ENCODE results near the gene PPIL4. TPM values are rescaled to one million over a fixed set of nuclear protein-coding genes. Genes with fewer than 3 reads are reported as not detected.
A peak's percentile ranks its signal among the peaks of the same experiment; 100 is the strongest.
"Not testable (repeated sequence)": the region's sequence is repeated elsewhere in the genome, so short reads cannot be mapped to it uniquely, and the experiment has no call there.

PPIL4 gene
- total and polyA plus RNA-seq, 4 experiments from 2014 or later: 10.0 to 35.7 (median 23.8) TPM

DNA sequence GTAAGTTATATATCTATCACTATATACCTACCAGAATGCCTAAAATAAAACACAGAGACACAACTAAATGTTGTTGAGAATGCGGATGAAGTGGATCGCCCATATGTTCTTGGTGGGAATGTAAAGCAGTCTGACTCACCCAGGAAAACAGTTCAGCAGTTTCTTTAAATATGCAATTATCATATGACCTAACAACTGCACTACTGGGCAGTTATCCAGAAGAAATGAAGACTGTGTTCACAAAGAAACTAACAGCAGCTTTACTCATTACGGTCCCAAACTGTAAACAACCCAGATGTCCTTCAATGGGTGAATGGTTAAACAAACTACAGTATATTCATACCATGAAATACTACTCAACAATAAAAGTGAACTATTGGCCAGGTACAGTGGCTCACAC lies 46.8 kb downstream of the PPIL4 start:
- Histone ChIP-seq H3K36me3 (ENCODE audit: insufficient read depth, low read length) (no peaks in the 10 kb centered on the region), H3K4me1 (ENCODE audit: insufficient read depth, low read length) (peaks cover 52% of the 10 kb centered on the region), H3K27ac (ENCODE audit: low read depth, low read length) (no peak overlapping the region), H3K27me3 (ENCODE audit: insufficient read depth, low read length) (no peaks in the 10 kb centered on the region), H3K4me3 (ENCODE audit: low read length in 2 of 2) (no peak overlapping the region), H3K9me3 (ENCODE audit: control insufficient read depth in 1 of 2, low read length in 2 of 2) (no peaks in the 10 kb centered on the region)
- Mint-ChIP-seq H3K27ac (peak overlapping the region in 6 of 7 donors; percentile 51 to 96 (median 84)), H3K36me3 (peaks cover 8 to 24% of the 10 kb centered on the region in 2 donors), H3K9me3 (no peaks in the 10 kb centered on the region), H3K4me1 (peaks cover 29 to 61% (median 40%) of the 10 kb centered on the region in 4 donors), H3K27me3 (no peaks in the 10 kb centered on the region), H3K4me3 (no peak overlapping the region)
- ChIA-PET CTCF (ENCODE audit: partially characterized antibody) (interaction anchor here (0.7 to 2.7 kb wide), 5 partner anchors 9 to 471 kb away, joined by 3 to 11 read pairs (median 4); partner anchors contain the start of gene ZC3H12D), POLR2A (ENCODE audit: partially characterized antibody) (interaction anchor here (0.6 to 1.4 kb wide), 6 partner anchors 9 to 162 kb away, joined by 3 to 10 read pairs (median 4); no protein-coding TSS in a partner anchor)
- intact Hi-C loops (cut with micrococcal nuclease): loop anchor here (5.0 kb wide), 2 partner anchors 48 to 182 kb away; partner anchors contain the start of genes PPIL4 and TAB2
- no peak for DNase-seq

DNA sequence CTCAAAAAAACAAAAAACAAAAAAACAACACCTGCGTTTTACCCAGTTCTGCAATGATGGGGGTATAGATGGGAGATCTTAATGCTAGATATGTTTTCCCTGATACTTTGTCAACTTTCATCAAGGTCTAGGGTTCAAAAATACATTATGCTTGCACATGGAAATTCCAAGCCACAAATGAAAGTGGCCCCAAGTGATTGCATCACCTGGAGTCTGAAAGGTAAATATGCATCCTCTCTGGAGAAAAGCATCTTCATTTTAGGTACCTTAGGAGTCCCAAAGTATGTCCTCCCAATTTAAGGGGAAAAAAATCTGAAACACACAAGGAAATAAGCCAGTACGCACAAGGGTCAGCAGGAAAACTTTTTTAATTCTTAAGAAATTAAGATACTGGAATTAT lies 48.5 kb downstream of the PPIL4 start:
- Histone ChIP-seq H3K36me3 (ENCODE audit: insufficient read depth, low read length) (no peaks in the 10 kb centered on the region), H3K27ac (ENCODE audit: low read depth, low read length) (no peak overlapping the region), H3K4me3 (ENCODE audit: low read length in 2 of 2) (no peak overlapping the region), H3K4me1 (ENCODE audit: insufficient read depth, low read length) (peaks cover 65% of the 10 kb centered on the region), H3K9me3 (ENCODE audit: control insufficient read depth in 1 of 2, low read length in 2 of 2) (no peaks in the 10 kb centered on the region), H3K27me3 (ENCODE audit: insufficient read depth, low read length) (no peaks in the 10 kb centered on the region)
- Mint-ChIP-seq H3K4me1 (peaks cover 41 to 69% (median 49%) of the 10 kb centered on the region in 4 donors), H3K36me3 (peaks cover 8 to 15% of the 10 kb centered on the region in 2 donors), H3K9me3 (peaks cover 0 to 1% (median 0%) of the 10 kb centered on the region in 8 donors), H3K27me3 (no peaks in the 10 kb centered on the region), H3K4me3 (peak overlapping the region in 3 of 8 donors; percentile 20 to 87 (median 82)), H3K27ac (peak overlapping the region; percentile 96 to 100 (median 98))
- ChIA-PET POLR2A (ENCODE audit: partially characterized antibody) (interaction anchor here (2.3 to 5.5 kb wide), 2 partner anchors 10 to 16 kb away, joined by 11 to 100 read pairs; no protein-coding TSS in a partner anchor), CTCF (ENCODE audit: partially characterized antibody) (no interaction called here)
- no peak for DNase-seq
- intact Hi-C loops (cut with micrococcal nuclease): loop anchor here (5.0 kb wide), 2 partner anchors 50 to 180 kb away; partner anchors contain the start of genes PPIL4 and TAB2

DNA sequence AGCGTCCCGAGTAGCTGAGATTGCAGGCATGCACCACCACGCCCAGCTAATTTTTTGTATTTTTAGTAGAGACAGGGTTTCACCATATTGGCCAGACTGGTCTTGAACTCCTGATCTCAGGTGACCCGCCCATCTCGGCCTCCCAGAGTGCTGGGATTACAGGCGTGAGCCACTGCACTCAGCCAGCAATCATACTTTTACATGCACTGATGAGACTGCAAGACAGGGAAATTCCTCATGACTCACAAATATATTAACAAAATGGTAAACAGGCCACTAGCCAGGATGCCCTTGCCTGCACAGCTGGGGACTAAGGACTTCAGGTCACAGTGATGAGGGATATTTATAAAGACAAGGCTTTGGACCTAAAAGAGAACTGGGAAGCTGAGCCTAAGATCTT lies 49.2 kb downstream of the PPIL4 start:
- Histone ChIP-seq H3K4me3 (ENCODE audit: low read length in 2 of 2) (peak overlapping the region in 1 of 2 donors; percentile 50), H3K4me1 (ENCODE audit: insufficient read depth, low read length) (peaks cover 62% of the 10 kb centered on the region), H3K27ac (ENCODE audit: low read depth, low read length) (peak overlapping the region; percentile 94)
- DNase-seq; H3K27me3 ChIP-seq (ENCODE audit: insufficient read depth, low read length); H3K36me3 ChIP-seq (ENCODE audit: insufficient read depth, low read length); CTCF ChIA-PET (ENCODE audit: partially characterized antibody); H3K27me3 Mint-ChIP-seq; H3K9me3 ChIP-seq (ENCODE audit: control insufficient read depth in 1 of 2, low read length in 2 of 2); H3K9me3 Mint-ChIP-seq: not testable (repeated sequence)
- Mint-ChIP-seq H3K4me1 (peaks cover 42 to 73% (median 52%) of the 10 kb centered on the region in 4 donors), H3K4me3 (peak overlapping the region; percentile 55 to 91 (median 86)), H3K36me3 (peaks cover 8 to 11% of the 10 kb centered on the region in 2 donors), H3K27ac (peak overlapping the region; percentile 96 to 100 (median 98))
- POLR2A ChIA-PET (ENCODE audit: partially characterized antibody): interaction anchor here (2.2 to 5.5 kb wide), 5 partner anchors 10 to 49 kb away, joined by 11 to 100 read pairs (median 15); partner anchors contain the start of gene PPIL4
- intact Hi-C loops (cut with micrococcal nuclease): loop anchor here (5.0 kb wide), 2 partner anchors 51 to 179 kb away; partner anchors contain the start of genes PPIL4 and TAB2

DNA sequence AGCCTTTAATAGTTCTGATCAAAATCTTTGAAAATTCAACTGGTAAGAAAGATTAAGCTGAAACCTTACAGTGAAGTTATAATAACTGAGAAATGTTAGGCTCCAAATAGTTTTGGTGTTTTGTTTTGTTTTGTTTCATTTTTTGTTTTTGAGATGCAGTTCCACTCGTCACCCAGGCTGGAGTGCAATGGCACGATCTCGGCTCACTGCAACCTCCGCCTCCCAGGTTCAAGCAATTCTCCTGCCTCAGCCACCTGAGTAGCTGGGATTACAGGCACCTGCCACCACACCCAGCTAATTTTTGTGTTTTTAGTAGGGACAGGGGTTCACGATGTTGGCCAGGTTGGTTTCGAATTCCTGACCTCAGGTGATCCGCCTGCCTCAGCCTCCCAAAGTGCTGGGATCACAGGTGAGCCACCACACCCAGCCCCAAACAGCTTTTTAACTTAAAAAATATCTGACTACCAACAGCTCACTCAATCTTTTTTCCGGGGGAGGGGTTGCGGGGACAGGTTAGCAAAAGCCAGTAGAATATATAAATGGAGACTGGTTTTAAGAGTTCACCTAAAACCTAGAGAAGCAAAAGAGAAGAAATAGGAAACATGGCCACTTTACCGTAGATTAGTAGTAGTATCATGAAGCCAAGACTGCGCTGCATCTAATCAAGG lies 50.4 kb downstream of the PPIL4 start:
- peak overlapping the region; percentile 96 to 100 (median 98) for H3K27ac Mint-ChIP-seq
- Histone ChIP-seq H3K4me3 (ENCODE audit: low read length in 2 of 2) (peak overlapping the region in 1 of 2 donors; percentile 50), H3K4me1 (ENCODE audit: insufficient read depth, low read length) (peaks cover 62% of the 10 kb centered on the region), H3K27ac (ENCODE audit: low read depth, low read length) (peak overlapping the region; percentile 94)
- ChIA-PET POLR2A (ENCODE audit: partially characterized antibody) (interaction anchor here (0.6 to 5.5 kb wide), 13 partner anchors 11 to 419 kb away, joined by 3 to 100 read pairs (median 4); partner anchors contain the start of genes GINM1, PPIL4 and TAB2), CTCF (ENCODE audit: partially characterized antibody) (interaction anchor here (0.6 to 1.1 kb wide), 4 partner anchors 16 to 376 kb away, joined by 3 to 5 read pairs (median 3); partner anchors contain the start of gene PPIL4)
- not testable (repeated sequence) for H3K36me3 Mint-ChIP-seq; H3K9me3 Mint-ChIP-seq; H3K36me3 ChIP-seq (ENCODE audit: insufficient read depth, low read length); H3K9me3 ChIP-seq (ENCODE audit: control insufficient read depth in 1 of 2, low read length in 2 of 2); H3K27me3 Mint-ChIP-seq; H3K27me3 ChIP-seq (ENCODE audit: insufficient read depth, low read length)
- H3K4me3 Mint-ChIP-seq: peak overlapping the region; percentile 69 to 91 (median 86)
- peak; percentile 59 to 70 (median 61) for DNase-seq
- peaks cover 40 to 71% (median 54%) of the 10 kb centered on the region in 4 donors for H3K4me1 Mint-ChIP-seq
- intact Hi-C loops (cut with micrococcal nuclease): loop anchor here (1.0 to 5.0 kb wide), 5 partner anchors 10 to 178 kb away; partner anchors contain the start of genes PPIL4, TAB2 and ZC3H12D

DNA sequence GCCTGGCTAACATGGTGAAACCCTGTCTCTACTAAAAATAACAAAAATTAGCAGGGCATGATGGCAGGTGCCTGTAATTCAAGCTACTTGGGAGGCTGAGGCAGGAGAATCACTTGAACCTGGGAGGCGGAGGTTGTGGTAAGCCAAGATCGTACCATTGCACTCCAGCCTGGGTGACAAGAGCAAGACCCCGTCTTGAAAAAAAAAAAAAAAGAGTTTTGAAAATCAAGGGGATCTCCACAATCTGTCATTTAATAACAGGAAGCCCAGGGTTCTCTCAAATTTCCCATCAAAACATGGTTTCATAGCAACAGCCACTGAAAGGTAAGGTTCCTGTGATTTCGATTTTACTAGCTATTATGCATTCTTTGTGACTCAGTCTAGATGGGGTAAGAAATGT lies 51.0 kb downstream of the PPIL4 start:
- peak overlapping the region; percentile 69 to 91 (median 86) for H3K4me3 Mint-ChIP-seq
- peak overlapping the region; percentile 96 to 100 (median 98) for H3K27ac Mint-ChIP-seq
- Histone ChIP-seq H3K4me3 (ENCODE audit: low read length in 2 of 2) (peak overlapping the region in 1 of 2 donors; percentile 50), H3K4me1 (ENCODE audit: insufficient read depth, low read length) (peaks cover 62% of the 10 kb centered on the region), H3K27ac (ENCODE audit: low read depth, low read length) (peak overlapping the region; percentile 94)
- H3K9me3 Mint-ChIP-seq; H3K36me3 ChIP-seq (ENCODE audit: insufficient read depth, low read length); H3K27me3 ChIP-seq (ENCODE audit: insufficient read depth, low read length); H3K36me3 Mint-ChIP-seq; H3K27me3 Mint-ChIP-seq; H3K9me3 ChIP-seq (ENCODE audit: control insufficient read depth in 1 of 2, low read length in 2 of 2): not testable (repeated sequence)
- H3K4me1 Mint-ChIP-seq: peaks cover 37 to 66% (median 53%) of the 10 kb centered on the region in 4 donors
- intact Hi-C loops (cut with micrococcal nuclease): loop anchor here (1.0 to 5.0 kb wide), 5 partner anchors 10 to 178 kb away; partner anchors contain the start of genes PPIL4, TAB2 and ZC3H12D
- ChIA-PET POLR2A (ENCODE audit: partially characterized antibody) (interaction anchor here (0.6 to 5.5 kb wide), 14 partner anchors 12 to 418 kb away, joined by 3 to 100 read pairs (median 4); partner anchors contain the start of genes GINM1, PPIL4 and TAB2), CTCF (ENCODE audit: partially characterized antibody) (interaction anchor here (0.9 to 1.1 kb wide), 3 partner anchors 15 to 51 kb away, joined by 3 to 5 read pairs (median 3); partner anchors contain the start of gene PPIL4)
- DNase-seq: peak; percentile 82 to 93 (median 88)

DNA sequence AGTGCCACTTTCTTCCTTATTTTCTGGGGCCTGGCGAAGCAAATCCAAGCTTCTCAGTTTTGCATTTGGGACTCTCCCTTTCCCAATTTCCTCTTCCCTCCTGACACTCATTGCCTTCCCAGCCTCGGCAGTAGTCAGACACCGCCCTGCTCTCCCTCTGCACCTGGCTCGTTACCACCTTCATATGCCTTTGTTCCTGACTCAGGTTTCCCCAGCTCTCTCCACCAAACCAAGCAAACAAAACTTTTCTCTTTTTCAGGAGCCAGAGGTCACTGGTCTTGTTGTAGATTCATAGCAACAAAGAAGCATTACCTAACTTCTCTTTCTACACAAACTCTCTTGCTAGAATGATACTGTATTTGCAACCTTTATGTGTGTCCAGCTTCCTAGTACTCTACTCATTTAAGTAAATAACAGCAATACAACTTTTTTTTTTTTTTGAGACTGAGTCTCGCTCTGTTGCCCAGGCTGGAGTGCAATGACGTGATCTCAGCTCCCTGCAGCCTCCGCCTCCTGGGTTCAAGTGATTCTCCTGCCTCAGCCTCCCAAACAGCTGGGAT lies 52.0 kb downstream of the PPIL4 start:
- Histone ChIP-seq H3K27ac (ENCODE audit: low read depth, low read length) (peak overlapping the region; percentile 94), H3K4me3 (ENCODE audit: low read length in 2 of 2) (no peak overlapping the region), H3K27me3 (ENCODE audit: insufficient read depth, low read length) (no peaks in the 10 kb centered on the region), H3K9me3 (ENCODE audit: control insufficient read depth in 1 of 2, low read length in 2 of 2) (no peaks in the 10 kb centered on the region), H3K36me3 (ENCODE audit: insufficient read depth, low read length) (no peaks in the 10 kb centered on the region), H3K4me1 (ENCODE audit: insufficient read depth, low read length) (peaks cover 56% of the 10 kb centered on the region)
- no peak for DNase-seq
- Mint-ChIP-seq H3K36me3 (peaks cover 0 to 2% of the 10 kb centered on the region in 2 donors), H3K27me3 (no peaks in the 10 kb centered on the region), H3K9me3 (peaks cover 0 to 1% (median 0%) of the 10 kb centered on the region in 8 donors), H3K4me3 (peak overlapping the region in 6 of 8 donors; percentile 4 to 87 (median 36)), H3K27ac (peak overlapping the region; percentile 96 to 100 (median 98)), H3K4me1 (peaks cover 33 to 64% (median 53%) of the 10 kb centered on the region in 4 donors)
- CTCF ChIA-PET (ENCODE audit: partially characterized antibody): interaction anchor here (1.1 to 1.2 kb wide), 2 partner anchors 14 to 19 kb away, joined by 3 to 5 read pairs; no protein-coding TSS in a partner anchor
- POLR2A ChIA-PET (ENCODE audit: partially characterized antibody): interaction anchor here (1.0 to 5.5 kb wide), 4 partner anchors 13 to 25 kb away, joined by 3 to 100 read pairs (median 22); no protein-coding TSS in a partner anchor
- intact Hi-C loops (cut with micrococcal nuclease): no loop called here

Measured in CD4-positive, alpha-beta memory T cell (primary cell).